ENCODE measurements around the gene GREB1L. TPM values are rescaled to one million over a fixed set of nuclear protein-coding genes. Genes with fewer than 3 reads are reported as not detected.

GREB1L gene
- polyA plus RNA-seq, 2 of the 4 experiments (the other 2 are of a cell fraction): 1.4 to 2.8 TPM

- POLR2A ChIA-PET: no interaction called here
- CTCF ChIA-PET: no interaction called here
- TF ChIP-seq REST (IDR thresholded peaks at IDR 0.05) (no peak), HMGXB4 (CRISPR knock-in tag; IDR thresholded peaks at IDR 0.05; ENCODE audit: borderline replicate concordance) (no peak), KDM5A (IDR thresholded peaks at IDR 0.05) (no peak), ESRRA (IDR thresholded peaks at IDR 0.05; ENCODE audit: borderline replicate concordance, low read length) (no peak), CHD2 (IDR thresholded peaks at IDR 0.05; ENCODE audit: low read length, partially characterized antibody) (no peak), RCOR1 (IDR thresholded peaks at IDR 0.05; ENCODE audit: low read depth, low read length) (no peak), ZSCAN20 (CRISPR knock-in tag; IDR thresholded peaks at IDR 0.05) (no peak), ZNF302 (CRISPR knock-in tag; IDR thresholded peaks at IDR 0.05) (no peak), ZC3H11A (IDR thresholded peaks at IDR 0.05) (no peak), CBX2 (IDR thresholded peaks at IDR 0.05; ENCODE audit: borderline replicate concordance, low read depth) (no peak), GATA3 (IDR thresholded peaks at IDR 0.05; ENCODE audit: borderline replicate concordance) (no peak), SMC3 (IDR thresholded peaks at IDR 0.05) (no peak), KDM1A (IDR thresholded peaks at IDR 0.05; ENCODE audit: low read depth) (no peak), HOXB13 (CRISPR knock-in tag; IDR thresholded peaks at IDR 0.05; ENCODE audit: low read depth) (no peak), E2F6 (IDR thresholded peaks at IDR 0.05; ENCODE audit: borderline replicate concordance, low read depth) (no peak), MAZ (IDR thresholded peaks at IDR 0.05; ENCODE audit: borderline replicate concordance, low read depth, low read length) (no peak), CHD4 (IDR thresholded peaks at IDR 0.05; ENCODE audit: borderline replicate concordance) (no peak), RFX5 (IDR thresholded peaks at IDR 0.05) (no peak)
- TF ChIP-seq, protein P1, sequence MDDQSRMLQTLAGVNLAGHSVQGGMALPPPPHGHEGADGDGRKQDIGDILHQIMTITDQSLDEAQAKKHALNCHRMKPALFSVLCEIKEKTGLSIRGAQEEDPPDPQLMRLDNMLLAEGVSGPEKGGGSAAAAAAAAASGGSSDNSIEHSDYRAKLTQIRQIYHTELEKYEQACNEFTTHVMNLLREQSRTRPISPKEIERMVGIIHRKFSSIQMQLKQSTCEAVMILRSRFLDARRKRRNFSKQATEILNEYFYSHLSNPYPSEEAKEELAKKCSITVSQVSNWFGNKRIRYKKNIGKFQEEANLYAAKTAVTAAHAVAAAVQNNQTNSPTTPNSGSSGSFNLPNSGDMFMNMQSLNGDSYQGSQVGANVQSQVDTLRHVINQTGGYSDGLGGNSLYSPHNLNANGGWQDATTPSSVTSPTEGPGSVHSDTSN (IDR thresholded peaks at IDR 0.05): no peak
Observed at GRCh38 chr18:21526463-21526862, 284.4 kb downstream of the GREB1L start.

DNA sequence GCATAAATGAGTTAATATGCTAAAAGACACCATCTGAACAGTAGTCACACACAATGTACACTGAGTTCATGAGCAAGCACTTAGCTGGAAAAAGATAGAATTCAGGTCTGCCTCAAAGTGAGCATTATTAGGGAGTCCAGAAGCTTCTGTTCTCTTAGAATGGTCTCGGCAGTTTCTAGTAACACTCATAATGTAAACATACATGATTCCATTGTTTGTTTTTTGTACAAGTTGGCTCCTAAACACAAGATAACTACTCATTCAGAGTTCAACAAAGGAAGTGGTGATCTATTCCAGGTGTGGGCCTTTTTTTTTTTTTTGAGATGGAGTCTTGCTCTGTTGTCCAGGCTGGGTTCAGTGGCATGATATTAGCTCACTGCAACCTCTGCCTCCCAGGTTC lies 292.3 kb downstream of the GREB1L start:
- no peak for TF ChIP-seq CHD4 (IDR thresholded peaks at IDR 0.05; ENCODE audit: borderline replicate concordance)
- 58% methylated on average over 1 of the region's 1 CpG for WGBS (ENCODE audit: missing lambda C conversion rate)
- CTCF ChIA-PET: interaction anchor here (0.5 to 1.1 kb wide), 6 partner anchors 10 to 318 kb away, joined by 3 to 4 read pairs (median 4); partner anchors contain the start of gene ESCO1
- Histone ChIP-seq H3K4me2 (no peak overlapping the region), H3K27ac (no peak overlapping the region), H3K4me3 (no peak overlapping the region), H3K4me1 (no peaks in the 10 kb centered on the region), H3K9me3 (no peaks in the 10 kb centered on the region)
- DNase-seq (ENCODE audit: low read depth in 1 of 2, low spot score in 1 of 2) (no peak), FAIRE-seq (no peak), ATAC-seq (no peak)
- POLR2A ChIA-PET: no interaction called here

More at GRCh38 chr18:21526463-21526862, 284.4 kb downstream of the GREB1L start:
- Histone ChIP-seq H3K9me3 (no peaks in the 10 kb centered on the region), H3K4me2 (no peak overlapping the region), H3K27ac (no peak overlapping the region), H3K4me3 (no peak overlapping the region), H3K4me1 (no peaks in the 10 kb centered on the region)
- 93% methylated on average over 2 of the region's 2 CpGs for WGBS (ENCODE audit: missing lambda C conversion rate)
- ATAC-seq: no peak
- no peak for FAIRE-seq
- DNase-seq (ENCODE audit: low read depth in 1 of 2, low spot score in 1 of 2): no peak

Data from A549 (cell line).